Activated CD8-positive, alpha-beta memory T cell treated with anti-CD3 and anti-CD28 coated beads for 24 hours (primary cell): ENCODE measurements around the gene SMIM35.

Experiments used
- DNase-seq: peaks from one replicate; pipeline ENCODE4 v3.0.0-alpha.2; 2020

SMIM35 gene

DNA sequence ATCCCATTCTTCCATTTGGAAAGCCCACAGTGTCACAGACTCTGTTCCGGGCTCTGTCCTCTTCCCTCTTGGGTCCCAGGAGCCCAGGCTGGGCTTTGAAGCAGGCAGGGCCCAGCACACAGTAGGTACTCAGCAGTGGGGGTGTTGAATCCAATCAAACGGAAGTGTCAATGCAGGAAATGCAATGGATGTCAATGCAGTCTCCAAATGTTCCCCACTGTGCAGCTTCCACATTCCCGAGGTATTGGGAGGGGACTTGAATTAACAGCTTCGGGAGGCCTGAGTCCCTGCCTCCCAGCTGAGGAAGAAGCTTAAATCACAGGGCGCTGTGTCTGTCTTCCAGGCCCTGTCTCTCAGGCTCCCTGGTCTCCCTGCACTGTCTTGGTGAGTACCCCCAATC is 21.8 kb upstream of the SMIM35 start:
- no peak for DNase-seq

DNA sequence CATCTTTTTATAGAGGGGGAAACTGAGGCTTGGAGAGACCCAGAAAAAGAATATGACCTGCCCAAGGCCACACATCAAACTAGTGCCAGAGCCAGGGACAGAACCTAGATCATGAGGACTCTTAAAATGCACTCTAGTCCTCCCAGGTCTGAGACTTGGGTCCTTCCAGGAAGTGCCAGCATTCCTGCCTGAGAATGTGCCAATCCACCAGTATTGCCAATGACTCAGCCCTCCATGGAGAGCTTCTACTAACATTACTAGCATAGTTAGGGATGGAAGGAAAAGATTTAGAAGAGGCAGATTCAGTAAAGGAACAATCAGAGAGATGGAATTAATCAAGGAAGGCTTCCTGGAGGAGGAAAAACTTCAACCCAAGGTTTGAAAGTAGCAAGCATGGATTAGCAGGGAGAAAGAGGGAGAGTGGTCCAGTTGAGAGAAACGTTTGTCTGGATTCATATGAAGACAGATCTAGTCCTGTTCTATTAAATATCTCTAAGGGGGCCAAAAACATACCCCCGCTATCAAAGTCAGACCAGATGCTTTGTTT is 20.1 kb upstream of the SMIM35 start:
- no peak for DNase-seq

DNA sequence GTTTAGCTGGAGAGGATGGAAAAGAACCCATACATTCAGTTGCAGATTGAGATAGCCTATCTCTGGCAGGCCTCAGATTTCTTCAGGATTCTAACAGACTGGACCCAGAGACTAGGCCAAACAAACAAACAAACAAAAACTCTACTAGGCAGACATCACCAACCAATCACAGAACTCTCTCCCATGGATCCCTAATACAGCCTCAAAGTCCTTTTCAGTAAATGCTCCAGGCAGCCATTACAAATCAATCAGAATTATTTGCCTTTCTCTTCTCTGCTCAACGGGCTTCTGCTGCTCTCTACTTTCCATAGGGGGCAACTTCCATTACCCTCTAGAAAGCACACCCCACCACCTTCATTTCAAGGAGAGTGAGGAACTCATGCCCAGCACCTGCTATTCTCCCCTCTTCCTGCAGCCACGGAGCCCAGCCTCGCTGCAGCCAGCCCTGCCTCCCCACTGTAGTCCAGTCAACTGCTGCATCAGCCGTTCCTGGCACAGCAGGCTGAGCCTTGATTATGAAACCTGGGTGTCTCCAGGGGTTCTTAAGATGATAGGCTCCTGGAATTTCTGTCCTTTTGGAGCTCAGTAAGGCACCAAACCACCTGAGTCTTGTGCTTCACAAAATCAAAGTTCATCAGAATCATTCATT is 19.0 kb upstream of the SMIM35 start:
- DNase-seq = no peak

DNA sequence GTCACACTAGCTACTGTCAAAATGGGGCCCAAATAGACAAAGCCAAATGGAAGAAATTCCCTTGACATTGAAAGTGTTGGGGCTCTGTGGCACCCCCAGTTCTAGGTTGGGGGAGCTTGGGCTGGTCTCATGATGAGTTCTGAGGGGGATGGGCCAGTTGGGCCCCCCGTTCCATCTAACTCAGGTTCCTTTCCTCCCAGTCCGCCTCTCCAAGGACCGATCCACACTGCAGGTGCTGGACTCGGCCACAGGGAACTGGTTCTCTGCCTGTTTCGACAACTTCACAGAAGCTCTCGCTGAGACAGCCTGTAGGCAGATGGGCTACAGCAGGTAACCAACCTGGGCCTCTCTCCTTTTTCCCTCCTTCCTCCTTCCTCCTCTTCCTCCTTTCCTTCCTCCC is 17.7 kb upstream of the SMIM35 start:
- no peak for DNase-seq

DNA sequence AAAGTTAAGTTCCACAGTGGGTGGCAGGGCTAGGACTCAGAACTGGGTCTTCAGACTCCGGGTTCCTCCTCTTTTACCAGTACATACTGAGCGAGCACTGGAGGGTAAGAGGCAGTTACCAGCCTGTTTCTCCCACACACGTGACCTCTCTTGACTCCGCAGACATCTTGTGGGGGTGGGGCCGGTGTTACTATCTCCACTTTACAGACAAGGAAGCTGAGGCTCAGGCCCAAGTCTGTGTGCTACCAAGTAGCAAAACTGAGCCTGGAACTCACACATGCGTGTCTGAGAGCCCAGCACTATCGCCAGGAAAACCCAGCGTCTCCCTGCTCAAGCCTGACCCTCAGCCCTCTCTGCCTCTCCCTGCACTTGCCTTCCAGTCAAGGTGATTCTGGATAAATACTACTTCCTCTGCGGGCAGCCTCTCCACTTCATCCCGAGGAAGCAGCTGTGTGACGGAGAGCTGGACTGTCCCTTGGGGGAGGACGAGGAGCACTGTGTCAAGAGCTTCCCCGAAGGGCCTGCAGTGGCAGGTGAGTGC is 16.0 kb upstream of the SMIM35 start:
- no peak for DNase-seq

DNA sequence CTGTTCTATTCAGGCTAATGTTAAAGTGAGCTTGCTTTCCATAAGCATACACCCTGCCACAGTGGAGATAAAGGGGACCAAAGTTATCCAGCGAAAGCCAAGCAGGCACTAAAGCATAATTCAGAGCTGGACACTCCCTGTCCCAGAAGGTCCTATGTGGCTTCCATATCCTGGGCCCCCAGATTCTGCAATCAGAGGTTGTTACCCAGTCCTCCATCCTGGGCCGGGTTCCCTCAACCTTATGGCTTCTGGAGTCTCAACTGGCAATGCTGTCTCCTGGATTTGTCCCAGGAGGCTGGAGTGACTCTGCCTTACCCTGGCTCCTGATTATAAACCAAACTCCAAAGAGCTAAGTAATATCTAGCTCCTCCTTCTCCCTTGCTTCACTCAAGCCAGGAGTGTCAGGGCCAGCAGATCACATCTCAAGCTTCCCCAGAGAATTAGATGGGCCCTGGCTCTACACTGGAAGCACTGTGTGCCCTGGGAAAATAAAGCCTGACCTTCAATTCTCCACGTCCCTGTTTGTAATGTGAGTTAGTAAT is 14.0 kb upstream of the SMIM35 start:
- DNase-seq = no peak

DNA sequence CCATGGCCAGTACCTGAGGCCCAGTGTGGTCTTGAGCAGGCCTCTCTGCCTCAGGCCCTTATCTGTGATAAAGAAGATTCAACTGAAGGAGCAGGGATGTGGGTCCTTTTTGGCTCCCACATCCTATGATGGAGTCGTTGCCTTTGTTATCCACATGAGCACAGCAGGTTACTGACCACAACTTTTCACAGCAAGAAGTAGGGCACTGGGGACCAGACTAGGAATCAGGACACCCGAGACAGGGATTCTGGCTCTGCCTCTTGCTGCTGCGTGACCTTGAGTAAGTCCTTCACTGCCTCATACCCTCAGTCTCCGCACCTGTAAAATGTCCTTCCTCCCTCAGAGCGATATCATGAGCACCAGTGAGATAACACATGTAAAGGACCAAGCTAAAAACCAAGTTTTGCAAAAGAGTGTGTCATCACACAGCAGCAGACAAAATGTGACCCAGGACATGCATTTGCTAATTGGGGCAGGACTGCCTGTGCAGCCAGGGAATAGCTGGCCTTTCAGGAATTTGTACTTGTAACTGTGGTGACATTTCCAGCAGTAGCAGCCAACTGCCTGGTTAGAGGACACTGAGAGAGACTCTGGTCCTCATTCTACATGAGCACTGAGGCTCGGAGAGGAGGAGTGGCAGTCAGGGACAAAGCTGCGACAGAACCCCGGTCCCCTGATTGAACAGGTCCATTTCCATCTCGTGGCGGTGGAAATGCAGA is 13.2 kb upstream of the SMIM35 start:
- DNase-seq = no peak

DNA sequence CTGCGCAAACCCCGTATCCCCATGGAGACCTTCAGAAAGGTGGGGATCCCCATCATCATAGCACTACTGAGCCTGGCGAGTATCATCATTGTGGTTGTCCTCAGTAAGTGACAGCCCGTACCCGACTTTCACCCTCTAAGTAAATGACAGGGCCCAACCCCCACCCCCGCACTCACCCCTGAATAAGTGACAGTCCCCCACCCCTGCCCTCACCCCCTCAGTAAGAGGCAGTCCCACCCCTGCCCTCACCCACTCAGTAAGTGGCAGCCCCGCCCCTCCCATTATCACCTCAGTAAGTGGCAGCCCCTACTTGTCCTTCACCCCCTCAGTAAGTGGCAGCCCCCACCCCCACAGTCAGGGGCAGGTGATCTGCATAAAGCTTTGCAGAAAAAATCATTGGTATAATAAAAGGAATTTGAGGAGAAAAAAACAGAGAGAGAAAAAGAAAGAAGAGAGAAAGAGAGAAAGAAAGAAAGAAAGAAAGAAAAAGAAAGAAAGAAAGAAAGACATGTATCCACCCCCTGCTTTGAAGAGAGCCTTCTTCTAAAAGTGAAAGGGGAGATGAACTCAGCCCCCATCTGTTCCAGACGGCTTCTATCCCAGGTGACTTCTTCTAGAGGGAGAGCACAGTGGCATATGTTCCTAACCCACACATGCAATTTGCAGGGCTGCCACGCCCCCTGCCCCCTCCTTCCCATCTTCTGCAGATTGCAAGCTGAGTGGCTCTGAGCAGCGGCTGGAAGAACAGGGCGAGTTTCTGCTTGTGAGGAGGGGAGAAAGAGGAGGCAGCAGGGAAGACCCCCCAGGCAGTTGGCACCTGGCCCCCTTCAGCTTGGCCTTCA is 12.5 kb upstream of the SMIM35 start:
- DNase-seq = no peak

DNA sequence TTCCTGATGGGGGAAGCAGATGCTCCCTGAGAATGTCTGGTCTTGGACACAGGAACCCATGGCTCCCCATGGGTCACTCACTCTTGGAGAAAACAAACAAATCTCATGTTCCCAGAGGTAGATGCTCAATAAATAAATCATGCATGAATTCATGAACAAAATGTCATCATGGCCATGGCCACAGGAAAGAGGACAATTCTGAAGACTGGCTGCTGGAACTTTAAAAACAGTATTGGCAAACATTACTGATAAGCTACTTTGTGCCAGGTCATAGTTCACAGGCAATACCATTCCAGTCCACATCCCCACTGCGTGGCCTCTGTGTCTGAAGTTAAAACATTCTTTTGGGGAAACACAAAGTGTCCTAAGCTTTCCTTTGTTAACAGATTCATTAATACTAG is 9.2 kb upstream of the SMIM35 start:
- no peak for DNase-seq

DNA sequence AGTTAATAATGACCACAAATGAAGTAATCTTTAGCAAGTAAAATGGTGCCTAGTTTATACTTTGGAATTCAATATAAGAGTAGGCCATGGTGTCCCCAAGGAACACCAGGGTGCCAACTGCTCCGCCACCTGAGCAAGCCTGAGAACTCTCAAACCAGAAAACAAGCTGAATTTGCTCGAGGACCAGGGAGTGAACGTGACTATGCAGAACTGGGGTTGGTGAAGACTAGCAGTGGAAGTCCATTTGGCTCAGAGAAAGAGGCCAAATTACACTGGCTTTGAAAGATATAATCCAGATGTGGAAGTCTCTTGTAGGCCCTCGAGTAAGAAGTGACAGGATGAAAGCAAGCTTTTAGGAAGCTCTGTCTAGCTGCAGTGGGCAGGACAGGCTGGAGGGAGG is 8.7 kb upstream of the SMIM35 start:
- no peak for DNase-seq

DNA sequence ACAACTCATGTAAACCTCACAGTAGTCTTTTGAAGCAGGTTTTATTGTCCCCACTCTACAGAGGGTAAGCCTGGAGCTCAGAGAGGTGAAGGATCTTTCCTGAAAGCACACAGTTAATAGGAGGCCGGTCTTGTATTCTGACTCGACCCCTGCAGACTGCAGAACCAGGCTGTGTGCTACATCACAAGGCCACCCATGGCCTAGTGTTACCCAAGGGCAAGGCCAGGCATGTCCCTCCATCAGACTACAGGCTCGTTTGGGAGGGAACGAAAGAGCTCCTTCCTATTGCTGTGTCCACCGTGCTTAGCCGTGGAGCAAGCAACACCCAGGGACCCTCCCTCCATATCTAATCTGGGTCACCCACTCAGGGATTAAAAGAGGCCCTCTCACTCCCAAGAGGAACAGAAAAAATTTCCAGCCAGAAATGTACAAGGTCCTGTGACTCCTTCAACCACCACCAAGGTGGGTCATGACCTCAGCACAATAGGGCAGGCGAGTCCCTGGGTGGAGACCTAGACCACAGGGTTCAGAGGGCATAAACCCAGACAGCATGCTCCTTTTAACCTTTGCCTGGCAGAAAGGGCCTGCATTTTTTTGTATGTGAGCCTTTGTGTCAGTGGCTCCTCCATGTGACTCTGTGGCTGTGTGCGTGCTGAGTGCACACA is 6.3 kb upstream of the SMIM35 start:
- DNase-seq = no peak

DNA sequence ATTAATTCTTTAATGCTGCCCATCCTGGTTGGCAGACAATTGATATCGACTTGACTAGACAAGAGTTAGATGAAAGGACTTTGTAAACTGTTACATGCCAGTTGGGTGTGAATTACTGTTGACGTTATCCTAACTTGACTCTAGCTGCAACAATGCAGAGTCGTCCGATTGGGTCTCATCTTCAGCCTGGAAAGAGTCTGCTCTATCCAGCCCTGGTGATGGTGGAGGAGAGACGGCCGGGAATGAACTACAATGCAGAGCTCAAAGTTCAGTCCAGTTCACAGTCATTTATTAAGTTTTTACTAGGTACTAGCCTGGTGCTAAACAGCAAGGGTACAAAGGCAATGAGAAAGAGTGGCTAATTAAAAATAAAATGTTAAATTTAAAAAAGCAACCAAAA is 4.9 kb upstream of the SMIM35 start:
- DNase-seq = no peak

DNA sequence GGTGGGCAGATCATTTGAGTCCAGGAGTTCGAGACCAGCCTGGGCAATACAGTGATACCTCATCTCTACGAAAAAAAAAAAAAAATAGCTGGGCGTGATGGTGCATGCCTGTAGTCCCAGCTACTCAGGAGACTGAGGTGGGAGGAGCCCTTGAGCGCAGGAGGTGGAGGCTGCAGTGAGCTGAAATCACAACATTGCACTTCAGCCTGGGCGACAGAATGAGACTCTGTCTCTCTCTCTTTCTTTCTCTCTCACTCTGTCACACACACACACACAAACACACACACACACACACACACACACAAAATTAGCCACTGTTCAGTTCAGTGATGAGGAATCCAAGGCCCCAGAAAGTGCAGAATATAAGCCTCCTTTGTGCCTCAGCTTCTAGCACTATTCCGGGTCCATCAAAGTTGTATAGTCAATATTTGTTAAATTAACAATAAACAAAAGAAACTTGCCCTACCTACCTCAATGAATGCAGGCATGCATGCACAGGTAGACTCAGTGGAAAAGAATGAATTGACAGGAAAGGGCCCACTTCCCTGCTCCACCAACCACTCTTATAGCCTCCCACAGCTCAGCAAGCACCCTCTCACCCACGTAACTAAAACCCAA is 3.9 kb upstream of the SMIM35 start:
- no peak for DNase-seq

DNA sequence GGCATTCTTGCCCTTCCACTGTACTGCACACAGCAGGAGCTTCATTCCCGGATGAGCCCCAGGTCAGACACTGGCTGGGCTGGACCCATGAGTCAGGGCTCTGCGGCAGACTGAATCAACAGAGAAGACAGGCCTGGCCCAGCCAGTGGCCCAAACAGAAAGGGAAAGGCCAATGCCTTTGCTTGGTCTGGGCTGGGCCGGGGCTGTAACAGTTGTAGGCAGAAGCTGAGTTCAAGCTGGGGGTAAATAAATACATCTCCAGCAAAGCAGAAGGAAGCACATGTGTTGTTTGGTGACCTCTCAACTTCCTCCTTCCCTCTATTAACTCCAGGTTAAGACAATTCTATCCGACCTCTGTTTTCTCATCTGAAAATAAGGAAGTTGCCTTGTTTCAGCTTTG is 1.8 kb upstream of the SMIM35 start:
- DNase-seq = no peak

DNA sequence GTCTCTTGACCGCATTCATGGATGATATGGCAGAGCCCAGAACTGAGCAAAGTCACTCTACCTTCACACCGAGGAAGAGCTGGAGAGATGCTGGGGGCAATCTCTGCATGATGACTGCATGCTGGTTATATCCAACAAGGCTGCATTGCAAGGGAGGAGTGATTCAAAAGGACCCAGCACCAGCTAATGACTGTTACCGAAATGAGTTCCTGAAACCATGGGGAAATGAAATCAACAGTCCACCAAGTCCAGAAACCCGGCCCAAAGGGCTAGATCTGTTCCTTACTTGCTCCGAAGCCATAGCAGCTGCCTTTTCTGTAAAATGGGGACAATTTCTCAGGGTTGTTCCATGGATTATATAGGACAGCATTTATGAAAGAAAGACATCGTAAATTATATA is 1.2 kb upstream of the SMIM35 start:
- DNase-seq = no peak

DNA sequence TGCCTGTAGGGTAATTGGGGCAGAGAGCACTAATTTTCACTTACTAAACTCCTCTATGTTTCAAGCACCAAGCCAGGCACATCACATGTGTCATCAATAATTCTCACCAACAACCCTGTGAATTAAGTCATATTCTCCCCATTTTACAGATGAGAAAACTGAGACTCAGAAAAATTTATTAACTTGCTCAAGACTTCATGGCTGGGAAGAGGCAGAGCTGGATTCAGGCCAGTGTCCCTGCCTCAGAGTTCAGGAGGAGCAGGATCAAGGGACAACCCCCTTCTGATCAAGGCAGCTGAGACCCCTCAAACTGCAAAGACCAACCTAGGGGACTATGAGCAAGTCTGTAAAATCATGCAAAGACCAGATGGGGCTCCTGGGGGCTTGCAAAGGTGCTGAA is 2.1 kb downstream of the SMIM35 start:
- no peak for DNase-seq

DNA sequence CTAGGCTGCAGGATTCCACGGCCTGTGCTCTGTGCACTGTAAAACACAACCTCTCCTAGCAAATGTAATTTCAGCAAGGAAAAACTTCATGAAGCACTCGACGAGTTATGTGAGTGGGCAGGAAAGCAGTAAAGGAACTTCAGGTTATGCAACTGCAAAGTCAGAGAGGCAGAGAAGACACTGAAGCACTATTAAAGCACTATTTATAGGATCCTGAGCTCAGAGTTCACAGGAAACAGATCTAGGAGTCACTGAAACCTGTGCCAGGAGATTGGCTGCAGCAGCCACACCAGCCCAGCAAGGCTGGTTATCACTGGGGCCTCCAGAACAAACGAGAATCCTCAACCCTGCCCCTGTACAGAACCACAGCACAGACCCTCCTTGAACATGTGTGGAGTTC is 2.5 kb downstream of the SMIM35 start:
- DNase-seq = no peak

DNA sequence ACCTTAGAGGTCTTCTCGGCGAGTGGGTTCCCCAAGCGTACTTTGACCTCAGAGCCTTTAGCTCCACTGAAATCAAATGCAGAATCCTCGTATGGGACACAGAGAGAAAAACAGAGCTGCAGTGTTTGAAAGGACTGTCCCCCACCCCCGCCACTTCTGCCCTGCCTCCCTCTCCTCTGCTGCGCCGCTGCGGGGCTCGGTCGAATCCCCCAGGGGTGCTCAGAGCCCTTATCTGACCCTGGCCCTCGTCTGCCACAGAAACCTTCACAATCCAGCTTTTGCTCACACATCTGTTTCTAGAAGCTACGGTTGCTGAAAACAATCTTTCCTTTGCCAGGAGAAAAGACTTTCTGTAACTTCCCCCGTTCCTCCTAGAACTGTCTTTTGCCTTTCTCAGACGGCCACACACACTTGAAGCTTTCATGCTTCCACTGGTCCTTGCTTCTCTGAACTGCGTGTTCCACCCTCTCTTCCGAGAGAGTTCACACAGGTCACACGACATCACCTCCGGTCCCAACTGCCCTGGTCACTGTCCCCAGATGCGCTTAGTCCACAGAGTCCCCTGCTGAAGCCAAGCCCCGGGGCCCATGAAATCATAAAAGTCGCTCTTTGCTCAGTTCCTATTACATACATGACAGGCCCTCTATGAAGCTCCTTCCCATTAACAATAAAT is 3.7 kb downstream of the SMIM35 start:
- no peak for DNase-seq

DNA sequence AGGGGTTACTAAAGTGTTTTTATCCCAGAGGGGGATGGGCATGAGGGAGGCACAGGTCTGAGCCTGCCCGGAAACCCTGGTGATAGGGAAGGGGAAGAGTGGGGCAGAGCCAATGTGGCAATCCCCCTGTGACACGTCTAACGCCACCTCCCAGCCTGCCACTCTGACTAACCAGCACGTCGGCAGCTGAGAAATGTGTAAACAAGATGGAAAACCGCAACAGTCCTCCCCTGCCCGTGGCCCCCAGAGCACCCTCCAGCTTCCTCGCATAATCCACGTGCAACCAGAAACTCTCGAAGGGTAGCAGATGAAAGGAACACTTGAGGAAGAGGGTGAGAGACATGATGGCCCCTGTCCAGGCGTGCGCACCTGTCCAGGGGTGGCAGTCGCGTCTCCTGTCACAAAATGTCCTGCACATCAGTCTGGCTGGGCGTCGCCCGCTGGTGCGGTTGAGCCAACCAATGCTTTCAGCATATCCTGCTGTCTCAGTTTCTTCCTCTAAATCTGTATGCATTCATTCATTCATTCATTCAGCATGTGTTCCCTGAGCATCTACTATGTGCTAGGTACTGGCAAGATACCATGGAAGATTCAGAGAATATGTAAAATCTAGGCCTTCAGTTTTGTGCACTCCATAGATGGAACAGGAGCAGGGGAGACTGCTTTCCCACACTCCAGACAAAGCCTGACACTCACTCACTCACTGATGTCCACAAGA is 5.4 kb downstream of the SMIM35 start:
- DNase-seq = no peak

DNA sequence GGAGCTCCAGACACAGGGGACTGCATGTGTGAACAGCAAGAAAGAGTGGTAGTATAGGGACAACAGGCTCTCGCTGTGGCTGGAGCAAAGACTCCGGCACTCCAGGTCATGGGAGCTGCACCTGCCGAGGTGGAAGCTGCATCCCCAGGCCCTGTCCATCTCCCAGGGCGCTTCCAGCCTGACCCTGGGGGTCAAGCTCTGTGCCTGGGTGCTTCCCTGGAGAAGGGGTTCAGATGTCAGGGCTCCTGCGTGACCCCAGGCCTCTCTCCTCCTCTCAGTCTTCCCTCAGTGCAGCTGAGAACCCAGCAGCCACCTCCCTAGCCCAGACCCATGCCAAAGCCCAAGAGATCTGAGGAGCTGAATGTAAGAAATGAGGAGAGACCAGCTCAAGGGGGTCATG is 6.5 kb downstream of the SMIM35 start:
- no peak for DNase-seq

DNA sequence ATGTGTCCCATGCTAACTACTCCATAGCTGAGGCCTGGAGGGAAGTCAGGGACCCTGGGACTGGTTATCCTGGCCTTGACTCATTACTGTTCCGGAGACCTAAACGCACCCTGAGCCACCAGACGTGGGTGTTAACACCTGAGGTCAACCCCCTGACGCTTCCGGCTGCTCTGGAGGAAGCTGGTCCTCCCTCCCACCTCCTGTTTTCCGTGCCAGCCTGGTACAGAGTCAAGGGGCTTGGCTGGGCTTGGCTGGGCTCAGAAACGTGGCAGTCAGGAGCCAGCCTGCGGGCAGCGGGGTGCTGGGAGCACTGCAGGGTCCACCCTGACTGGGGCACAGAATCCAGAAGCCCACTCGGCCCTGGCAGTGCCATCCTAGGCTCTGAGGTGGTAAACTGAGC is 7.3 kb downstream of the SMIM35 start:
- no peak for DNase-seq
